GM12878 (cell line): ENCODE measurements around the gene DNAH5.

Experiments used
- TF ChIP-seq, protein P1 (sequence below), 3 experiments: IDR thresholded peaks in 2 of 3; conservative IDR thresholded peaks in 1 of 3; 2 replicates each; pipeline ENCODE4 v1.5.1; 2011; ENCODE audit warnings: low read depth in 3 of 3, low read length in 3 of 3, mild to moderate bottlenecking in 3 of 3, control low read depth in 2 of 3, moderate library complexity in 2 of 3, inconsistent platforms in 1 of 3, mixed read lengths in 1 of 3; ENCODE audit not compliant: control insufficient read depth in 2 of 3, insufficient read depth in 1 of 3; ENCODE audit errors: extremely low read depth in 1 of 3
- TF ChIP-seq, protein P2 (sequence below): fragments of 450-650 bp; formaldehyde crosslinking; IDR thresholded peaks from 2 replicates; pipeline ENCODE4 v1.4.0; 2020; ENCODE audit warnings: mild to moderate bottlenecking, moderate library complexity

DNA sequence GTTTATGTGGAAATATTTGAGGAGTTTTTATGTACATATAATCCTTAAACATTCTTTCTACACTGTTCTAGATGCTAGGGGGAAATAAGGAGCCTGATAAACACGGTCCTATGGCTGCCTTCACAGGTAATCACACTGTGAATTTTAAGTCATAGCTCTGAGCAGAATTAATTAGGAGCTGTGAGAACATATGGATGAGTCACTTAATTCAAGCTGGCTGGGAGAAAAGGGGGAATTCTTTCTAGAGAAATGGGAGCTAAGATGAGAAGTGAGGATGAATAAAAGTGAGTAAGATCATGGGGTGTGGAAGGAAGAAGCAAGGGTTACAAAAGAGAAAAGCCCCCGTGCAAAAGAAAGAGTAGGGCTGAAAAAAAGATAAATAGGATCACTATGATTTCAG, 290.8 kb downstream of the DNAH5 start:
- TF ChIP-seq, protein P1, sequence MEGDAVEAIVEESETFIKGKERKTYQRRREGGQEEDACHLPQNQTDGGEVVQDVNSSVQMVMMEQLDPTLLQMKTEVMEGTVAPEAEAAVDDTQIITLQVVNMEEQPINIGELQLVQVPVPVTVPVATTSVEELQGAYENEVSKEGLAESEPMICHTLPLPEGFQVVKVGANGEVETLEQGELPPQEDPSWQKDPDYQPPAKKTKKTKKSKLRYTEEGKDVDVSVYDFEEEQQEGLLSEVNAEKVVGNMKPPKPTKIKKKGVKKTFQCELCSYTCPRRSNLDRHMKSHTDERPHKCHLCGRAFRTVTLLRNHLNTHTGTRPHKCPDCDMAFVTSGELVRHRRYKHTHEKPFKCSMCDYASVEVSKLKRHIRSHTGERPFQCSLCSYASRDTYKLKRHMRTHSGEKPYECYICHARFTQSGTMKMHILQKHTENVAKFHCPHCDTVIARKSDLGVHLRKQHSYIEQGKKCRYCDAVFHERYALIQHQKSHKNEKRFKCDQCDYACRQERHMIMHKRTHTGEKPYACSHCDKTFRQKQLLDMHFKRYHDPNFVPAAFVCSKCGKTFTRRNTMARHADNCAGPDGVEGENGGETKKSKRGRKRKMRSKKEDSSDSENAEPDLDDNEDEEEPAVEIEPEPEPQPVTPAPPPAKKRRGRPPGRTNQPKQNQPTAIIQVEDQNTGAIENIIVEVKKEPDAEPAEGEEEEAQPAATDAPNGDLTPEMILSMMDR (IDR thresholded peaks at IDR 0.05 in 2 of 3, conservative IDR thresholded peaks at IDR 0.05 in 1 of 3; ENCODE audit: control insufficient read depth in 2 of 3, extremely low read depth in 1 of 3, insufficient read depth in 1 of 3, low read depth in 3 of 3, low read length in 3 of 3) = no peak
- TF ChIP-seq, protein P2, sequence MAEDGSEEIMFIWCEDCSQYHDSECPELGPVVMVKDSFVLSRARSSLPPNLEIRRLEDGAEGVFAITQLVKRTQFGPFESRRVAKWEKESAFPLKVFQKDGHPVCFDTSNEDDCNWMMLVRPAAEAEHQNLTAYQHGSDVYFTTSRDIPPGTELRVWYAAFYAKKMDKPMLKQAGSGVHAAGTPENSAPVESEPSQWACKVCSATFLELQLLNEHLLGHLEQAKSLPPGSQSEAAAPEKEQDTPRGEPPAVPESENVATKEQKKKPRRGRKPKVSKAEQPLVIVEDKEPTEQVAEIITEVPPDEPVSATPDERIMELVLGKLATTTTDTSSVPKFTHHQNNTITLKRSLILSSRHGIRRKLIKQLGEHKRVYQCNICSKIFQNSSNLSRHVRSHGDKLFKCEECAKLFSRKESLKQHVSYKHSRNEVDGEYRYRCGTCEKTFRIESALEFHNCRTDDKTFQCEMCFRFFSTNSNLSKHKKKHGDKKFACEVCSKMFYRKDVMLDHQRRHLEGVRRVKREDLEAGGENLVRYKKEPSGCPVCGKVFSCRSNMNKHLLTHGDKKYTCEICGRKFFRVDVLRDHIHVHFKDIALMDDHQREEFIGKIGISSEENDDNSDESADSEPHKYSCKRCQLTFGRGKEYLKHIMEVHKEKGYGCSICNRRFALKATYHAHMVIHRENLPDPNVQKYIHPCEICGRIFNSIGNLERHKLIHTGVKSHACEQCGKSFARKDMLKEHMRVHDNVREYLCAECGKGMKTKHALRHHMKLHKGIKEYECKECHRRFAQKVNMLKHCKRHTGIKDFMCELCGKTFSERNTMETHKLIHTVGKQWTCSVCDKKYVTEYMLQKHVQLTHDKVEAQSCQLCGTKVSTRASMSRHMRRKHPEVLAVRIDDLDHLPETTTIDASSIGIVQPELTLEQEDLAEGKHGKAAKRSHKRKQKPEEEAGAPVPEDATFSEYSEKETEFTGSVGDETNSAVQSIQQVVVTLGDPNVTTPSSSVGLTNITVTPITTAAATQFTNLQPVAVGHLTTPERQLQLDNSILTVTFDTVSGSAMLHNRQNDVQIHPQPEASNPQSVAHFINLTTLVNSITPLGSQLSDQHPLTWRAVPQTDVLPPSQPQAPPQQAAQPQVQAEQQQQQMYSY = no peak
